M059J (cell line): ENCODE measurements around the gene BIN1. TPM values are rescaled to one million over a fixed set of nuclear protein-coding genes. Genes with fewer than 3 reads are reported as not detected.

ENCODE experiments used
- DNase-seq: peaks from one replicate; pipeline ENCODE4 v3.0.0-alpha.2; 2012; ENCODE audit warnings: low read depth
- total RNA-seq: library from RNA; depleted of rRNA; stranded (reverse); fragments of >200 nt; shearing (Covaris generic); gene quantifications from 2 replicates; pipeline ENCODE4 v1.2.3, GENCODE V29; 2014; rRNA removed

Gene BIN1
- total RNA-seq, 1 experiment from 2014 or later: 51.1 TPM

- DNase-seq: no peak
Measured at GRCh38 chr2:126999106-126999756, 107.7 kb downstream of the BIN1 start.

- no peak for DNase-seq
Measured at GRCh38 chr2:126998486-126998885, 108.5 kb downstream of the BIN1 start.

Other genes with a start within 250 kb of the BIN1 start
- gene TEX51, start 208.3 kb downstream of the BIN1 start, total RNA-seq: not detected in 2 replicates
- 0.96 and 1.7 TPM in 2 replicates for gene CYP27C1, start 113.1 kb upstream of the BIN1 start, total RNA-seq
- gene ERCC3, start 187.0 kb upstream of the BIN1 start, total RNA-seq: 36.5 and 40.0 TPM in 2 replicates